Fibroblast of lung (primary cell): Measurements from ENCODE around the gene GALNT18.

ENCODE experiments used
- EZH2 ChIP-seq: IDR thresholded peaks from 2 replicates; pipeline ENCODE4 v1.5.1; 2012; ENCODE audit warnings: low read length, control low read depth, mild to moderate bottlenecking; ENCODE audit errors: missing control alignments
- TF ChIP-seq, protein P1 (sequence below), 2 donors: IDR thresholded peaks in 1 of 2; conservative IDR thresholded peaks in 1 of 2; 1 replicate in 1 of 2; 2 replicates in 1 of 2; pipeline ENCODE4 v1.5.1; 2011 to 2012; ENCODE audit warnings: low read length in 2 of 2, control low read depth in 1 of 2, inconsistent platforms in 1 of 2, low read depth in 1 of 2, mild to moderate bottlenecking in 1 of 2

DNA sequence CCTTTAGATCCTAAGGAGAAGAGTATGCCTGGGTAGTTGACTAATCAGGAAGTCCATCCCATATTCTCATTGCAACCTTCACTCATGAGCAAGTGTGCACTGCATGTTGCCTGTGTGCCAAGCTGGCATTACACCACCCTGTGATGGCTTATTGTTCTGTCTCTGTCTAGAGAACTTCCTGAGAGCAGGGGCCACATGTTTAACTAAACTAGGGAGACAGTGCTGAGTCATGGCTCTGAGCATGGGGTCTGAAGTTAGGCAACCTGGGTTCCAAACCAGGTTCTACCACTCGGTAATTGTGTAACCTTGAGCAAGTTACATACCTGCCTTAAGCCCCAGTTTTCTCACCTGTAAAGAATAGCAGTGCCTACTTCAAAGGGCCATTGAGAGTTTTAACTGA, 308.4 kb downstream of the GALNT18 start:
- TF ChIP-seq, protein P1, sequence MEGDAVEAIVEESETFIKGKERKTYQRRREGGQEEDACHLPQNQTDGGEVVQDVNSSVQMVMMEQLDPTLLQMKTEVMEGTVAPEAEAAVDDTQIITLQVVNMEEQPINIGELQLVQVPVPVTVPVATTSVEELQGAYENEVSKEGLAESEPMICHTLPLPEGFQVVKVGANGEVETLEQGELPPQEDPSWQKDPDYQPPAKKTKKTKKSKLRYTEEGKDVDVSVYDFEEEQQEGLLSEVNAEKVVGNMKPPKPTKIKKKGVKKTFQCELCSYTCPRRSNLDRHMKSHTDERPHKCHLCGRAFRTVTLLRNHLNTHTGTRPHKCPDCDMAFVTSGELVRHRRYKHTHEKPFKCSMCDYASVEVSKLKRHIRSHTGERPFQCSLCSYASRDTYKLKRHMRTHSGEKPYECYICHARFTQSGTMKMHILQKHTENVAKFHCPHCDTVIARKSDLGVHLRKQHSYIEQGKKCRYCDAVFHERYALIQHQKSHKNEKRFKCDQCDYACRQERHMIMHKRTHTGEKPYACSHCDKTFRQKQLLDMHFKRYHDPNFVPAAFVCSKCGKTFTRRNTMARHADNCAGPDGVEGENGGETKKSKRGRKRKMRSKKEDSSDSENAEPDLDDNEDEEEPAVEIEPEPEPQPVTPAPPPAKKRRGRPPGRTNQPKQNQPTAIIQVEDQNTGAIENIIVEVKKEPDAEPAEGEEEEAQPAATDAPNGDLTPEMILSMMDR (conservative IDR thresholded peaks at IDR 0.05 in 1 of 2, IDR thresholded peaks at IDR 0.05 in 1 of 2; ENCODE audit: low read depth in 1 of 2, low read length in 2 of 2) = no peak
- TF ChIP-seq EZH2 = no peak
